WERI-Rb-1 (cell line): ENCODE measurements around the gene ABCG4.

Source experiments
- DNase-seq: peaks from one replicate; pipeline ENCODE4 v3.0.0-alpha.2; 2020
- H3K27ac ChIP-seq: fragments of 250-450 bp; sonication (Bioruptor Pico); 2 replicates; pipeline ENCODE4 v1.5.1; 2020; ENCODE audit warnings: mild to moderate bottlenecking, moderate library complexity
- H3K27me3 ChIP-seq: fragments of 250-450 bp; sonication (Bioruptor Pico); 2 replicates; pipeline ENCODE4 v1.5.1; 2021; ENCODE audit warnings: mild to moderate bottlenecking, low read depth, moderate library complexity; ENCODE audit not compliant: insufficient read depth, severe bottlenecking
- H3K36me3 ChIP-seq: fragments of 250-450 bp; sonication (Bioruptor Pico); 2 replicates; pipeline ENCODE4 v1.5.1; 2020; ENCODE audit warnings: mild to moderate bottlenecking, moderate library complexity
- H3K4me3 ChIP-seq: 2 replicates; pipeline ENCODE4 v1.5.1; 2011; ENCODE audit warnings: low read depth, mild to moderate bottlenecking, control low read depth, low read length
- H3K9me3 ChIP-seq: fragments of 250-450 bp; sonication (Bioruptor Pico); 2 replicates; pipeline ENCODE4 v1.5.1; 2021; ENCODE audit warnings: mild to moderate bottlenecking, moderate library complexity; ENCODE audit not compliant: severe bottlenecking
- CTCF ChIP-seq: IDR thresholded peaks from 2 replicates; pipeline ENCODE4 v1.5.1; 2011; ENCODE audit warnings: low read depth, mild to moderate bottlenecking, control low read depth, inconsistent platforms, low read length

Gene ABCG4

GRCh38 chr11:119153049-119153818, 4.4 kb downstream of the ABCG4 start:
- Histone ChIP-seq H3K4me3 (no peak overlapping the region), H3K36me3 (peaks cover 24% of the 10 kb centered on the region), H3K27me3 (no peaks in the 10 kb centered on the region), H3K9me3 (no peaks in the 10 kb centered on the region), H3K27ac (no peak overlapping the region)
- DNase-seq = no peak
- peak; percentile 39 for TF ChIP-seq CTCF

DNA sequence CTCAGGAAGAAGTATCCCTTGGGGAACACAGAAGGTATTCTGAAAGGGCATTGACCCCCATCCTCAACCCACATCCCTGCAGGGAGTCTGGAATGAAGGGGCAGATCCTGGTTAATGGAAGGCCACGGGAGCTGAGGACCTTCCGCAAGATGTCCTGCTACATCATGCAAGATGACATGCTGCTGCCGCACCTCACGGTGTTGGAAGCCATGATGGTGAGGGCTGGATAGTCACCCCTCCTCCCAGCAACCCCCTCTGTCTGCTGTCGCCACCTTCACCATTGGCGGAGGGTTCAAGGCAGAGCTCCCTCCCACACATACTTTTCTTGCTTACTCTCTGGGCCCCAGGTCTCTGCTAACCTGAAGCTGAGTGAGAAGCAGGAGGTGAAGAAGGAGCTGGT, 5.3 kb downstream of the ABCG4 start:
- Histone ChIP-seq H3K9me3 (no peaks in the 10 kb centered on the region), H3K4me3 (no peak overlapping the region), H3K27ac (no peak overlapping the region), H3K27me3 (no peaks in the 10 kb centered on the region), H3K36me3 (peaks cover 27% of the 10 kb centered on the region)
- no peak for DNase-seq
- no peak for TF ChIP-seq CTCF

- no peaks in the 10 kb centered on the region for H3K27me3 ChIP-seq
- DNase-seq = peak; percentile 66
Measured at GRCh38 chr11:119155733-119156492, 7.1 kb downstream of the ABCG4 start.

DNA sequence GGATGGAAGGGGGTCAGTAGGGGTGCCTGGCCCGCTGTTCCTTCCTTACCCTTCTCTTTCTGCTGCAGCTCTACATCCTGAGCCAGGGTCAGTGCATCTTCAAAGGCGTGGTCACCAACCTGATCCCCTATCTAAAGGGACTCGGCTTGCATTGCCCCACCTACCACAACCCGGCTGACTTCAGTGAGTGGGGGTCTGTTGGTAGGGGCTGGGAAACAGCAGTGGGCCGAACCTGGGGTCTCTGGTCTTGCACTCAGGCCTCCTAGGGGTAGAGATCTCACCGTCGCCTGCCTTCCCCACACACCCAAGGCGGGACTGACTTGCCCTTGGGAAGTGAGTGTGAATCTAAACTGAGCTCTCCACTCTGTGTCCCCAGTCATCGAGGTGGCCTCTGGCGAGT, 7.6 kb downstream of the ABCG4 start:
- Histone ChIP-seq H3K9me3 (no peaks in the 10 kb centered on the region), H3K27me3 (no peaks in the 10 kb centered on the region), H3K4me3 (no peak overlapping the region), H3K36me3 (peaks cover 26% of the 10 kb centered on the region), H3K27ac (peak overlapping the region; percentile 29)
- TF ChIP-seq CTCF = no peak
- DNase-seq = no peak

More at GRCh38 chr11:119155733-119156492, 7.1 kb downstream of the ABCG4 start:
- Histone ChIP-seq H3K36me3 (peaks cover 28% of the 10 kb centered on the region), H3K9me3 (no peaks in the 10 kb centered on the region), H3K4me3 (no peak overlapping the region), H3K27ac (no peak overlapping the region)
- TF ChIP-seq CTCF = peak; percentile 53

GRCh38 chr11:119157063-119157462, 8.2 kb downstream of the ABCG4 start:
- Histone ChIP-seq H3K27ac (peak overlapping the region; percentile 29), H3K27me3 (no peaks in the 10 kb centered on the region), H3K4me3 (no peak overlapping the region), H3K36me3 (peaks cover 21% of the 10 kb centered on the region), H3K9me3 (no peaks in the 10 kb centered on the region)
- no peak for TF ChIP-seq CTCF
- DNase-seq = peak; percentile 84
